Neural crest cell (in vitro differentiated cells): ENCODE data around the gene SEC16B. TPM values are rescaled to one million over a fixed set of nuclear protein-coding genes. Genes with fewer than 3 reads are reported as not detected.

ENCODE experiments used
- DNase-seq: peaks from one replicate; pipeline ENCODE4 v3.0.0; 2021; ENCODE audit warnings: low read depth, mixed read lengths, low spot score
- H3K27ac Mint-ChIP-seq: one replicate; pipeline ENCODE4 v1.8.0; 2021; ENCODE audit warnings: mild to moderate bottlenecking, mixed read lengths; ENCODE audit not compliant: unreplicated experiment
- H3K27me3 Mint-ChIP-seq: 2 replicates; pipeline ENCODE4 v1.8.0; 2021; ENCODE audit warnings: low read depth, mild to moderate bottlenecking, mixed read lengths
- H3K36me3 Mint-ChIP-seq: 2 replicates; pipeline ENCODE4 v1.8.0; 2021; ENCODE audit warnings: low read depth, mild to moderate bottlenecking, mixed read lengths
- H3K4me1 Mint-ChIP-seq: 2 replicates; pipeline ENCODE4 v1.8.0; 2021; ENCODE audit warnings: mixed read lengths
- H3K4me3 Mint-ChIP-seq: one replicate; pipeline ENCODE4 v1.8.0; 2021; ENCODE audit warnings: mild to moderate bottlenecking, mixed read lengths
- H3K9me3 Mint-ChIP-seq: 2 replicates; pipeline ENCODE4 v1.8.0; 2021; ENCODE audit warnings: mixed read lengths
- total RNA-seq: library from RNA; stranded (reverse); gene quantifications from 2 replicates; pipeline ENCODE4 v1.2.1, GENCODE V29; 2021
- TF ChIP-seq, protein P1 (sequence below): fragments of 200-600 bp; sonication (generic); conservative IDR thresholded peaks from 2 replicates; pipeline ENCODE4 v1.5.0; 2021; ENCODE audit warnings: antibody characterized with exemption, mild to moderate bottlenecking

The SEC16B gene
- total RNA-seq, 1 donor from 2014 or later: 1.4 TPM

DNA sequence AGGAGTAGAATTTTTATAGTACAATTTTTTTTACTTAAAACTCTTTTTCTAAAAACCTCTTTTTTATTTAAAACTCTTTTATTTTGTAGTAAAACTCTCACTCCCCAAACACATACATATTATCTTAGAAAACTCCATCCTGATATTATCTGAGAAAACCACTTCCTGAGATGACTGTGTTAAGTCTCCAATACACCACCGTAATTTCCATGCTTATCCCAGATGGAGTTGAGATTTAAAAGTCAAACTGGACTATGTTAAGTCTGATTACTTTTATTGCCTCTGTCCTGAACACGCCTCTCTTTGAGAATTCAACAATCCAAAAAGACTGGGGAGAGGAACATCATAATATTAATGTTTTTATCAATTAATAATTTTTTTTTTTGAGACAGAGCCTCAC lies 3.7 kb downstream of the SEC16B start:
- Mint-ChIP-seq H3K4me1 (no peaks in the 10 kb centered on the region), H3K27me3 (no peaks in the 10 kb centered on the region), H3K9me3 (no peaks in the 10 kb centered on the region), H3K27ac (no peak overlapping the region), H3K36me3 (no peaks in the 10 kb centered on the region), H3K4me3 (no peak overlapping the region)
- DNase-seq: no peak
- TF ChIP-seq, protein P1, sequence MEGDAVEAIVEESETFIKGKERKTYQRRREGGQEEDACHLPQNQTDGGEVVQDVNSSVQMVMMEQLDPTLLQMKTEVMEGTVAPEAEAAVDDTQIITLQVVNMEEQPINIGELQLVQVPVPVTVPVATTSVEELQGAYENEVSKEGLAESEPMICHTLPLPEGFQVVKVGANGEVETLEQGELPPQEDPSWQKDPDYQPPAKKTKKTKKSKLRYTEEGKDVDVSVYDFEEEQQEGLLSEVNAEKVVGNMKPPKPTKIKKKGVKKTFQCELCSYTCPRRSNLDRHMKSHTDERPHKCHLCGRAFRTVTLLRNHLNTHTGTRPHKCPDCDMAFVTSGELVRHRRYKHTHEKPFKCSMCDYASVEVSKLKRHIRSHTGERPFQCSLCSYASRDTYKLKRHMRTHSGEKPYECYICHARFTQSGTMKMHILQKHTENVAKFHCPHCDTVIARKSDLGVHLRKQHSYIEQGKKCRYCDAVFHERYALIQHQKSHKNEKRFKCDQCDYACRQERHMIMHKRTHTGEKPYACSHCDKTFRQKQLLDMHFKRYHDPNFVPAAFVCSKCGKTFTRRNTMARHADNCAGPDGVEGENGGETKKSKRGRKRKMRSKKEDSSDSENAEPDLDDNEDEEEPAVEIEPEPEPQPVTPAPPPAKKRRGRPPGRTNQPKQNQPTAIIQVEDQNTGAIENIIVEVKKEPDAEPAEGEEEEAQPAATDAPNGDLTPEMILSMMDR: no peak

- H3K9me3 Mint-ChIP-seq: no peaks in the 10 kb centered on the region
- H3K27ac Mint-ChIP-seq: no peak overlapping the region
- no peaks in the 10 kb centered on the region for H3K27me3 Mint-ChIP-seq
- no peaks in the 10 kb centered on the region for H3K4me1 Mint-ChIP-seq
- DNase-seq: no peak
- H3K36me3 Mint-ChIP-seq: no peaks in the 10 kb centered on the region
- no peak overlapping the region for H3K4me3 Mint-ChIP-seq
- TF ChIP-seq, protein P1: no peak
These were observed 4.6 kb downstream of the SEC16B start for GRCh38 chr1:177965293-177965692.

DNA sequence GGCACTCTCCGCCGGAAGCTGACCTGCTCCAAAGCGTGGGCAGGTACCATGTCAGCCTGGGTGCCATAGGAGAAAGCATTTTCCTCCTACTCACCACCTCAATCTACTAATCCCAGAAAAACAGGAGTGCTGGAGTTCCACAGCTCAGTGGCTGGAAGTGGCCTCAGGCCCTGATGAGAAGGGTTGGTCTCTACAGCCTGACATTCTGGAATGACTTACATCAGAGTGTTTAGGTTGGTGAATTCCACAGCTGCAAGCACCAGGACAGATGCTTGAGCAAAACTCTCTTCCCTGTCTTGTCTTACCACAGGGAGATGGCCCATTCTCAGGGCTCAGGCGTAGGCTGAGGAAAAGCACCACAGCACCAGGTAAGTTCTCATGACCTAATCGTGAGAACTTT lies 5.5 kb downstream of the SEC16B start:
- Mint-ChIP-seq H3K36me3 (no peaks in the 10 kb centered on the region), H3K4me3 (no peak overlapping the region), H3K9me3 (no peaks in the 10 kb centered on the region), H3K4me1 (peaks cover 9% of the 10 kb centered on the region), H3K27me3 (no peaks in the 10 kb centered on the region), H3K27ac (no peak overlapping the region)
- DNase-seq: no peak
- TF ChIP-seq, protein P1: no peak

GRCh38 chr1:177960939-177961622 lies 8.8 kb downstream of the SEC16B start:
- Mint-ChIP-seq H3K4me3 (no peak overlapping the region), H3K9me3 (no peaks in the 10 kb centered on the region), H3K36me3 (no peaks in the 10 kb centered on the region), H3K27ac (no peak overlapping the region), H3K4me1 (peaks cover 15% of the 10 kb centered on the region), H3K27me3 (no peaks in the 10 kb centered on the region)
- DNase-seq: no peak
- TF ChIP-seq, protein P1: no peak

DNA sequence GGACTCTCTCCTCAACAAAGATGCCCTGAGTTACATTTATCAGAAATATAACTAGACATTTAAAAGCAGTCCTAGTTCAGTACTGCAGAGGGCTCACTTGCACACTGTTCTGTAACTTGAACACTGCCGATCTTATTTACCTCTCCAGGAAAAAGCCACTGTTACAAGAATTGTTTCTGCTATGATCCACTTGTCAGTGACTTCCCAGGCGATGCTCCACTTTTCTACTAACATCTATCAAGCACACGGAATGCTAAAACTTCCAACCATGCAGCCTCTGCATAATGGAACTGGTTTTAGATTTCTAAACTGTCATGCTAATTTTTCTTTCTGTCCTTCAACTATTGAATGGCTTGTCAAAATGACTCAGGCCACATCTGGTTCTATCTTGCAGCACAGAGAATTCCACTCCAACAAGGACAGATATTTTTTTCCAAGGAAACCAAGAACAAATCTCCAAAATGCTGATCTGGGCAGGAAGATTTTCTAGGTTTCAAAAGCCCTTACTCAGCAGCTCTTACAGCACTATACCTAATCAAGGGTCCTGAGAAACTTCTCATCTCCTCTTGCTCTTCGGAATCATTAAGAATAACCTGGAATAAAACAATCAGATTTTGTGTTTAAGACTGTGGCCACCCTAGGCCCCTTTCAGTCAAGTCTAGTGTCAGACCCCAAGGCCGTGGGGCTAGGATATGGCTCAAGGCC lies 9.9 kb downstream of the SEC16B start:
- TF ChIP-seq, protein P1: peak; percentile 62
- no peak for DNase-seq
- Mint-ChIP-seq H3K27ac (no peak overlapping the region), H3K9me3 (no peaks in the 10 kb centered on the region), H3K4me3 (no peak overlapping the region), H3K4me1 (peaks cover 15% of the 10 kb centered on the region), H3K36me3 (no peaks in the 10 kb centered on the region), H3K27me3 (no peaks in the 10 kb centered on the region)
